ENCODE data around the gene FOXO1.

Gene FOXO1

GRCh38 chr13:40635315-40635995 is 31.0 kb downstream of the FOXO1 start:
- DNase-seq: no peak

- no peak for DNase-seq
Measured at GRCh38 chr13:40632915-40633314, 33.5 kb downstream of the FOXO1 start.

- DNase-seq: no peak
Measured at GRCh38 chr13:40631605-40632004, 34.8 kb downstream of the FOXO1 start.

GRCh38 chr13:40629678-40630384 is 36.6 kb downstream of the FOXO1 start:
- no peak for DNase-seq

GRCh38 chr13:40626977-40627376 is 39.5 kb downstream of the FOXO1 start:
- no peak for DNase-seq

GRCh38 chr13:40626561-40626960 is 39.9 kb downstream of the FOXO1 start:
- DNase-seq: no peak

GRCh38 chr13:40624986-40625385 is 41.5 kb downstream of the FOXO1 start:
- DNase-seq: no peak

GRCh38 chr13:40624383-40624782 is 42.1 kb downstream of the FOXO1 start:
- no peak for DNase-seq

- no peak for DNase-seq
Measured at GRCh38 chr13:40622761-40623160, 43.7 kb downstream of the FOXO1 start.

- DNase-seq: no peak
Measured at GRCh38 chr13:40622246-40622645, 44.2 kb downstream of the FOXO1 start.

- no peak for DNase-seq
Measured at GRCh38 chr13:40619479-40619814, 47.0 kb downstream of the FOXO1 start.

GRCh38 chr13:40618581-40619478 is 47.6 kb downstream of the FOXO1 start:
- DNase-seq: no peak

- no peak for DNase-seq
Measured at GRCh38 chr13:40617801-40618356, 48.6 kb downstream of the FOXO1 start.

- no peak for DNase-seq
Measured at GRCh38 chr13:40615619-40616018, 50.8 kb downstream of the FOXO1 start.

- no peak for DNase-seq
Measured at GRCh38 chr13:40613914-40614313, 52.5 kb downstream of the FOXO1 start.

- DNase-seq: no peak
Measured at GRCh38 chr13:40613192-40613818, 53.1 kb downstream of the FOXO1 start.

- DNase-seq: no peak
Measured at GRCh38 chr13:40612041-40612440, 54.4 kb downstream of the FOXO1 start.

GRCh38 chr13:40611635-40612034 is 54.8 kb downstream of the FOXO1 start:
- DNase-seq: no peak

- no peak for DNase-seq
Measured at GRCh38 chr13:40611004-40611403, 55.4 kb downstream of the FOXO1 start.

- DNase-seq: no peak
Measured at GRCh38 chr13:40609972-40610726, 56.3 kb downstream of the FOXO1 start.

- no peak for DNase-seq
Measured at GRCh38 chr13:40608308-40608707, 58.1 kb downstream of the FOXO1 start.

- DNase-seq: no peak
Measured at GRCh38 chr13:40605573-40605972, 60.9 kb downstream of the FOXO1 start.

Measured in NCI-H1417 treated with DMSO at 0.1 percent for 48 hours (cell line).